Measurements from ENCODE around the gene ANKRD29.
A peak's percentile ranks its signal among the peaks of the same experiment; 100 is the strongest.
"Not testable (repeated sequence)": the region's sequence is repeated elsewhere in the genome, so short reads cannot be mapped to it uniquely, and the experiment has no call there.

The ANKRD29 gene

GRCh38 chr18:23617412-23618014 is 45.2 kb downstream of the ANKRD29 start:
- H3K4me3 ChIP-seq (ENCODE audit: low read depth, low read length), result no peak overlapping the region

GRCh38 chr18:23616258-23616657 is 46.5 kb downstream of the ANKRD29 start:
- H3K4me3 ChIP-seq (ENCODE audit: low read depth, low read length), result no peak overlapping the region

GRCh38 chr18:23614891-23615290 is 47.8 kb downstream of the ANKRD29 start:
- no peak overlapping the region for H3K4me3 ChIP-seq (ENCODE audit: low read depth, low read length)

- H3K4me3 ChIP-seq (ENCODE audit: low read depth, low read length), result no peak overlapping the region
Measured at GRCh38 chr18:23614413-23614812, 48.3 kb downstream of the ANKRD29 start.

GRCh38 chr18:23613091-23613475 is 49.6 kb downstream of the ANKRD29 start:
- not testable (repeated sequence) for H3K4me3 ChIP-seq (ENCODE audit: low read depth, low read length)

- no peak overlapping the region for H3K4me3 ChIP-seq (ENCODE audit: low read depth, low read length)
Measured at GRCh38 chr18:23612434-23613090, 50.1 kb downstream of the ANKRD29 start.

- H3K4me3 ChIP-seq (ENCODE audit: low read depth, low read length), result no peak overlapping the region
Measured at GRCh38 chr18:23609390-23610023, 53.2 kb downstream of the ANKRD29 start.

GRCh38 chr18:23608211-23608610 is 54.5 kb downstream of the ANKRD29 start:
- H3K4me3 ChIP-seq (ENCODE audit: low read depth, low read length), result no peak overlapping the region

GRCh38 chr18:23605941-23606340 is 56.8 kb downstream of the ANKRD29 start:
- H3K4me3 ChIP-seq (ENCODE audit: low read depth, low read length), result no peak overlapping the region

GRCh38 chr18:23599809-23600208 is 62.9 kb downstream of the ANKRD29 start:
- no peak overlapping the region for H3K4me3 ChIP-seq (ENCODE audit: low read depth, low read length)

- H3K4me3 ChIP-seq (ENCODE audit: low read depth, low read length), result no peak overlapping the region
Measured at GRCh38 chr18:23596183-23596582, 66.5 kb downstream of the ANKRD29 start.

- H3K4me3 ChIP-seq (ENCODE audit: low read depth, low read length), result no peak overlapping the region
Measured at GRCh38 chr18:23595591-23595990, 67.1 kb downstream of the ANKRD29 start.

- H3K4me3 ChIP-seq (ENCODE audit: low read depth, low read length), result no peak overlapping the region
Measured at GRCh38 chr18:23593720-23594119, 69.0 kb downstream of the ANKRD29 start.

GRCh38 chr18:23592911-23593310 is 69.8 kb downstream of the ANKRD29 start:
- H3K4me3 ChIP-seq (ENCODE audit: low read depth, low read length), result no peak overlapping the region

GRCh38 chr18:23591011-23591410 is 71.7 kb downstream of the ANKRD29 start:
- no peak overlapping the region for H3K4me3 ChIP-seq (ENCODE audit: low read depth, low read length)

GRCh38 chr18:23588836-23589560 is 73.7 kb downstream of the ANKRD29 start:
- no peak overlapping the region for H3K4me3 ChIP-seq (ENCODE audit: low read depth, low read length)

- H3K4me3 ChIP-seq (ENCODE audit: low read depth, low read length), result no peak overlapping the region
Measured at GRCh38 chr18:23587220-23587642, 75.5 kb downstream of the ANKRD29 start.

- H3K4me3 ChIP-seq (ENCODE audit: low read depth, low read length), result peak within 1 kb of the TSS; percentile 73
Measured at GRCh38 chr18:23586249-23587196, 76.2 kb downstream of the ANKRD29 start, which contains the start of gene NPC1. TSS of gene NPC1 (minus strand) at chr18:23586506. CDS start at chr18:23586343, 163 bp downstream.

- peak overlapping the region; percentile 73 for H3K4me3 ChIP-seq (ENCODE audit: low read depth, low read length)
Measured at GRCh38 chr18:23585897-23586248, 76.8 kb downstream of the ANKRD29 start.
